SK-N-SH treated with all-trans-retinoic acid at 6 μM for 48 hours (cell line): Measurements from ENCODE around the gene TEKT2.

ENCODE experiments used
- CREB5 ChIP-seq: fragments of 250-450 bp; sonication (Bioruptor Pico); IDR thresholded peaks from 2 replicates; pipeline ENCODE4 v1.5.1; 2020; ENCODE audit warnings: low read depth, mild to moderate bottlenecking, moderate library complexity
- CSRNP3 ChIP-seq: fragments of 250-450 bp; sonication (Bioruptor Pico); IDR thresholded peaks from 2 replicates; pipeline ENCODE4 v1.5.1; 2021; ENCODE audit warnings: mild to moderate bottlenecking, moderate library complexity
- GLIS3 ChIP-seq: fragments of 250-450 bp; sonication (Bioruptor Pico); IDR thresholded peaks from 2 replicates; pipeline ENCODE4 v1.5.0; 2020; ENCODE audit warnings: mild to moderate bottlenecking, moderate library complexity
- POU6F1 ChIP-seq: fragments of 250-450 bp; sonication (Bioruptor Pico); IDR thresholded peaks from 2 replicates; pipeline ENCODE4 v1.8.0; 2021; ENCODE audit warnings: low read depth, mild to moderate bottlenecking, moderate library complexity, borderline replicate concordance
- RARB ChIP-seq: fragments of 250-450 bp; sonication (Bioruptor Pico); IDR thresholded peaks from 2 replicates; pipeline ENCODE4 v1.8.0; 2021; ENCODE audit warnings: mild to moderate bottlenecking, moderate library complexity
- SNAI2 ChIP-seq: fragments of 250-450 bp; sonication (Bioruptor Pico); IDR thresholded peaks from 2 replicates; pipeline ENCODE4 v1.5.0; 2020; ENCODE audit warnings: mild to moderate bottlenecking, moderate library complexity
- TCF4 ChIP-seq: fragments of 250-450 bp; sonication (Bioruptor Pico); IDR thresholded peaks from 2 replicates; pipeline ENCODE4 v1.8.0; 2021; ENCODE audit warnings: mild to moderate bottlenecking, moderate library complexity, borderline replicate concordance
- TOX ChIP-seq: fragments of 250-450 bp; sonication (Bioruptor Pico); IDR thresholded peaks from 2 replicates; pipeline ENCODE4 v1.8.0; 2021; ENCODE audit warnings: mild to moderate bottlenecking, moderate library complexity, borderline replicate concordance
- TSHZ2 ChIP-seq: fragments of 250-450 bp; sonication (Bioruptor Pico); IDR thresholded peaks from 2 replicates; pipeline ENCODE4 v1.5.0; 2020; ENCODE audit warnings: mild to moderate bottlenecking, moderate library complexity
- ZNF565 ChIP-seq: fragments of 450-650 bp; formaldehyde crosslinking; conservative IDR thresholded peaks from 2 replicates; pipeline ENCODE4 v1.5.0; 2020; ENCODE audit warnings: low read depth, mild to moderate bottlenecking, moderate library complexity

- TF ChIP-seq TSHZ2 (CRISPR knock-in tag) (no peak), CREB5 (no peak), GLIS3 (CRISPR knock-in tag) (no peak), SNAI2 (CRISPR knock-in tag) (no peak), TOX (CRISPR knock-in tag) (no peak), TCF4 (no peak), RARB (CRISPR knock-in tag) (no peak), CSRNP3 (CRISPR knock-in tag) (no peak), ZNF565 (CRISPR knock-in tag) (no peak), POU6F1 (no peak)
These were observed 25.3 kb downstream of the TEKT2 start for GRCh38 chr1:36109041-36109679.
